Measurements from ENCODE around the gene IL1F10.
"Not testable (repeated sequence)": the region's sequence is repeated elsewhere in the genome, so short reads cannot be mapped to it uniquely, and the experiment has no call there.

IL1F10 gene

GRCh38 chr2:113081488-113082210, 13.9 kb downstream of the IL1F10 start:
- DNase-seq (ENCODE audit: low spot score): no peak

GRCh38 chr2:113083296-113083695, 15.5 kb downstream of the IL1F10 start:
- DNase-seq (ENCODE audit: low spot score): no peak

GRCh38 chr2:113084249-113085000, 16.7 kb downstream of the IL1F10 start:
- DNase-seq (ENCODE audit: low spot score): peak; percentile 20

GRCh38 chr2:113085542-113085941, 17.8 kb downstream of the IL1F10 start:
- DNase-seq (ENCODE audit: low spot score): no peak

- DNase-seq (ENCODE audit: low spot score): no peak
These were observed 20.6 kb downstream of the IL1F10 start for GRCh38 chr2:113088213-113088992.

GRCh38 chr2:113089916-113090315, 22.1 kb downstream of the IL1F10 start:
- no peak for DNase-seq (ENCODE audit: low spot score)

- no peak for DNase-seq (ENCODE audit: low spot score)
These were observed 23.6 kb downstream of the IL1F10 start for GRCh38 chr2:113091231-113091896.

- DNase-seq (ENCODE audit: low spot score): no peak
These were observed 25.3 kb downstream of the IL1F10 start for GRCh38 chr2:113092864-113093612.

GRCh38 chr2:113093613-113093977, 25.8 kb downstream of the IL1F10 start:
- DNase-seq (ENCODE audit: low spot score): no peak

GRCh38 chr2:113096306-113096705, 28.5 kb downstream of the IL1F10 start:
- not testable (repeated sequence) for DNase-seq (ENCODE audit: low spot score)

GRCh38 chr2:113096842-113097618, 29.3 kb downstream of the IL1F10 start:
- DNase-seq (ENCODE audit: low spot score): not testable (repeated sequence)

GRCh38 chr2:113098041-113098440, 30.3 kb downstream of the IL1F10 start:
- DNase-seq (ENCODE audit: low spot score): no peak

GRCh38 chr2:113098532-113098931, 30.8 kb downstream of the IL1F10 start:
- DNase-seq (ENCODE audit: low spot score): no peak

GRCh38 chr2:113102133-113102532, 34.4 kb downstream of the IL1F10 start:
- no peak for DNase-seq (ENCODE audit: low spot score)

GRCh38 chr2:113103277-113103676, 35.5 kb downstream of the IL1F10 start:
- DNase-seq (ENCODE audit: low spot score): no peak

- DNase-seq (ENCODE audit: low spot score): no peak
These were observed 36.4 kb downstream of the IL1F10 start for GRCh38 chr2:113104054-113104611.

- DNase-seq (ENCODE audit: low spot score): no peak
These were observed 37.4 kb downstream of the IL1F10 start for GRCh38 chr2:113105047-113105785.

GRCh38 chr2:113111121-113111520, 43.4 kb downstream of the IL1F10 start:
- no peak for DNase-seq (ENCODE audit: low spot score)

GRCh38 chr2:113111823-113112287, 44.1 kb downstream of the IL1F10 start:
- DNase-seq (ENCODE audit: low spot score): no peak

All from germinal center (tissue), 1 donor.